Prostate gland (tissue), 2 donors: ENCODE data around the gene IWS1. TPM values are rescaled to one million over a fixed set of nuclear protein-coding genes. Genes with fewer than 3 reads are reported as not detected.

Experiments used
- DNase-seq: peaks from one replicate; pipeline ENCODE4 v3.0.0-alpha.2; 2019; ENCODE audit warnings: low spot score
- H3K27ac ChIP-seq, 2 donors: fragments of 200-600 bp; sonication (generic); 2 replicates each; pipeline ENCODE4 v1.5.1; 2017 to 2019
- H3K27me3 ChIP-seq: fragments of 200-600 bp; sonication (generic); replicated peaks from 2 replicates; pipeline ENCODE4 v1.5.1; 2019; ENCODE audit not compliant: insufficient read depth
- H3K36me3 ChIP-seq, 2 donors: fragments of 200-600 bp; sonication (generic); 1 replicate in 1 of 2; 2 replicates in 1 of 2; pipeline versions ENCODE4 v1.5.1 to v1.8.1; 2017 to 2019
- H3K4me1 ChIP-seq: fragments of 200-600 bp; sonication (generic); replicated peaks from 2 replicates; pipeline ENCODE4 v1.5.1; 2019
- H3K4me3 ChIP-seq, 2 donors: fragments of 200-600 bp; sonication (generic); 2 replicates each; pipeline ENCODE4 v1.5.1; 2017 to 2019
- H3K9me3 ChIP-seq: fragments of 200-600 bp; sonication (generic); 2 replicates; pipeline ENCODE4 v1.5.1; 2017
- CTCF ChIP-seq, 4 experiments: fragments of 200-600 bp in 2 of 4; fragments of 450-650 bp in 2 of 4; sonication (generic) in 2 of 4; IDR thresholded peaks; 1 replicate in 3 of 4; 2 replicates in 1 of 4; pipeline ENCODE4 v1.5.1; 2016 to 2019; ENCODE audit warnings: antibody characterized with exemption in 4 of 4, mild to moderate bottlenecking in 2 of 4, moderate library complexity in 2 of 4
- POLR2A ChIP-seq: fragments of 450-650 bp; IDR thresholded peaks from one replicate; pipeline ENCODE4 v1.6.1; 2016; ENCODE audit warnings: antibody characterized with exemption, mild to moderate bottlenecking
- POLR2AphosphoS5 ChIP-seq: sonication (generic); formaldehyde crosslinking; IDR thresholded peaks from one replicate; pipeline ENCODE4 v1.6.1; 2017; ENCODE audit warnings: antibody characterized with exemption
- WGBS: methylation state at CpG from one replicate; pipeline ENCODE4 v1.1.5; 2018; 5-methylcytosine and 5-hydroxymethylcytosine counted together
- intact Hi-C: fragments of 100-400 bp; cut with DNase I; formaldehyde crosslinking; loops from one replicate; pipeline ENCODE4 v1.14.2; 2022
- total RNA-seq, 2 donors: library from RNA; depleted of rRNA; stranded (reverse); fragments of >200 nt; gene quantifications; one replicate each; pipeline ENCODE4 v1.1.0, GENCODE V29; 2016

IWS1 gene
- total RNA-seq, 2 donors from 2014 or later: 36.6 to 42.3 TPM

GRCh38 chr2:127486247-127487058 lies 39.8 kb downstream of the IWS1 start:
- TF ChIP-seq POLR2AphosphoS5: no peak
- TF ChIP-seq POLR2A: no peak
- no peak for TF ChIP-seq CTCF (IDR thresholded peaks at IDR 0.05)
- H3K27me3 ChIP-seq: no peaks in the 10 kb centered on the region
- H3K9me3 ChIP-seq: no peaks in the 10 kb centered on the region
- intact Hi-C loops: no loop called here
- no peak for DNase-seq
- peaks cover 0 to 4% of the 10 kb centered on the region in 2 donors for H3K36me3 ChIP-seq
- no peaks in the 10 kb centered on the region for H3K4me1 ChIP-seq
- no peak overlapping the region for H3K27ac ChIP-seq
- WGBS: 89% methylated on average over 8 of the region's 8 CpGs
- H3K4me3 ChIP-seq: no peak overlapping the region

- no peaks in the 10 kb centered on the region for H3K9me3 ChIP-seq
- H3K27me3 ChIP-seq: no peaks in the 10 kb centered on the region
- 90% methylated on average over 5 of the region's 5 CpGs for WGBS
- no peak for DNase-seq
- no peak overlapping the region for H3K27ac ChIP-seq
- peaks cover 0 to 4% of the 10 kb centered on the region in 2 donors for H3K36me3 ChIP-seq
- no peak for TF ChIP-seq POLR2AphosphoS5
- no peak for TF ChIP-seq CTCF (IDR thresholded peaks at IDR 0.05)
- TF ChIP-seq POLR2A: no peak
- no peaks in the 10 kb centered on the region for H3K4me1 ChIP-seq
- no peak overlapping the region for H3K4me3 ChIP-seq
- intact Hi-C loops: no loop called here
These were observed 40.6 kb downstream of the IWS1 start for GRCh38 chr2:127485694-127486071.

GRCh38 chr2:127485051-127485693 lies 41.1 kb downstream of the IWS1 start:
- intact Hi-C loops: no loop called here
- H3K9me3 ChIP-seq: no peaks in the 10 kb centered on the region
- WGBS: 62% methylated on average over 5 of the region's 5 CpGs
- no peaks in the 10 kb centered on the region for H3K4me1 ChIP-seq
- no peak overlapping the region for H3K4me3 ChIP-seq
- no peak for TF ChIP-seq POLR2AphosphoS5
- TF ChIP-seq CTCF (IDR thresholded peaks at IDR 0.05): no peak
- TF ChIP-seq POLR2A: no peak
- H3K36me3 ChIP-seq: peaks cover 0 to 4% of the 10 kb centered on the region in 2 donors
- no peak for DNase-seq
- no peak overlapping the region for H3K27ac ChIP-seq
- H3K27me3 ChIP-seq: no peaks in the 10 kb centered on the region

- WGBS: 56% methylated on average over 2 of the region's 2 CpGs
- no peak for DNase-seq
- Histone ChIP-seq H3K36me3 (peaks cover 0 to 4% of the 10 kb centered on the region in 2 donors), H3K4me1 (no peaks in the 10 kb centered on the region), H3K27me3 (no peaks in the 10 kb centered on the region), H3K9me3 (no peaks in the 10 kb centered on the region), H3K4me3 (no peak overlapping the region), H3K27ac (no peak overlapping the region)
- intact Hi-C loops: loop anchor here (5.0 kb wide), 1 partner anchor 160 kb away; no protein-coding TSS in a partner anchor
- no peak for TF ChIP-seq POLR2AphosphoS5
- TF ChIP-seq POLR2A: no peak
- no peak for TF ChIP-seq CTCF (IDR thresholded peaks at IDR 0.05)
These were observed 44.3 kb downstream of the IWS1 start for GRCh38 chr2:127482031-127482430.
